ENCODE measurements around the gene SLC25A42.
A peak's percentile ranks its signal among the peaks of the same experiment; 100 is the strongest.

DNA sequence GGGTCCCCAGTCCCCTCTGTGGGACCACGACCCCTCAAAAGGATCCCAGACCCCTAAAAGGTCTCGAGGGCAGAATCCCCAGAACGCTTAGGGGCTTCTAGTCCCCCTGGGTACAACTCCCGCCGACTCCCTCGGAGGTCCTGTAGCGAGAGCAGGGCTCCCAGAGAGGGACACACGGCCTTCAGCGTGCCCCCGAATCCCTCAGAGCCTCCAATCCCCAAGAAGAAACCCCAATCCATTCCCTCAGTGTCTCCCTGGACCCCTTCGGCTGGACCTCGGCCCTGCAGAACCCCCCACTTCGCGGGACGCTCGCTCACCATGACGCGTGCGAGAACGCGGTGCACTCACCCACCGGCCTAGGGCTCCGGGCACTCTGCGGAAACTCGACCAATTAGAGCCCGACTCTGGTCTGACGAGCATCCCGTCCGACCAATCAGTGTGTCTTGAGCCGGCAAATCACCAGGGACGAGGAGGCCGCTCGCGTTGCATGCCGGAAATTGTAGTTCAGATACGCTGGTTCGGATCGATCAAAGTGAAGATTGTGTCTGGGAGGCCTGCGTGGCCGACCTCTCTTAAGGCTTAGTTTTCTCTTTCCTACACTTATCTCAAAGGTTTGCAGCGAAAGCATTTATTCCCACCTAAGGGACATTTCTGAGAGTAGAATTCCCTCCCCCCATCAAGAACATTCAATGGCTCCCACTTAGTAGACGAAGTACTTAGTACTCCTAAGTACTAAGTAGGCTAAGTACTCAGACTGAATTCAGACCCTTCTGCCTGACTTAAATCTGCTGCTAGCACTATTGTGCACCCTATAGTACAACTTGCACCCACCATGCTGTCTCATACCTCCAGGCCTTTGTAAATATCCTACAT lies 74.6 kb downstream of the SLC25A42 start, which contains the start of gene TMEM161A:
- TF ChIP-seq, protein P1, sequence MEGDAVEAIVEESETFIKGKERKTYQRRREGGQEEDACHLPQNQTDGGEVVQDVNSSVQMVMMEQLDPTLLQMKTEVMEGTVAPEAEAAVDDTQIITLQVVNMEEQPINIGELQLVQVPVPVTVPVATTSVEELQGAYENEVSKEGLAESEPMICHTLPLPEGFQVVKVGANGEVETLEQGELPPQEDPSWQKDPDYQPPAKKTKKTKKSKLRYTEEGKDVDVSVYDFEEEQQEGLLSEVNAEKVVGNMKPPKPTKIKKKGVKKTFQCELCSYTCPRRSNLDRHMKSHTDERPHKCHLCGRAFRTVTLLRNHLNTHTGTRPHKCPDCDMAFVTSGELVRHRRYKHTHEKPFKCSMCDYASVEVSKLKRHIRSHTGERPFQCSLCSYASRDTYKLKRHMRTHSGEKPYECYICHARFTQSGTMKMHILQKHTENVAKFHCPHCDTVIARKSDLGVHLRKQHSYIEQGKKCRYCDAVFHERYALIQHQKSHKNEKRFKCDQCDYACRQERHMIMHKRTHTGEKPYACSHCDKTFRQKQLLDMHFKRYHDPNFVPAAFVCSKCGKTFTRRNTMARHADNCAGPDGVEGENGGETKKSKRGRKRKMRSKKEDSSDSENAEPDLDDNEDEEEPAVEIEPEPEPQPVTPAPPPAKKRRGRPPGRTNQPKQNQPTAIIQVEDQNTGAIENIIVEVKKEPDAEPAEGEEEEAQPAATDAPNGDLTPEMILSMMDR (IDR thresholded peaks at IDR 0.05; ENCODE audit: extremely low read depth in 1 of 2, insufficient read depth in 1 of 2, low read depth in 1 of 2, low read length in 2 of 2): no peak
- TF ChIP-seq, protein P2, sequence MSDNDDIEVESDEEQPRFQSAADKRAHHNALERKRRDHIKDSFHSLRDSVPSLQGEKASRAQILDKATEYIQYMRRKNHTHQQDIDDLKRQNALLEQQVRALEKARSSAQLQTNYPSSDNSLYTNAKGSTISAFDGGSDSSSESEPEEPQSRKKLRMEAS (IDR thresholded peaks at IDR 0.05; ENCODE audit: insufficient read depth, insufficient read length): peak; percentile 76
- TF ChIP-seq EZH2 (IDR thresholded peaks at IDR 0.05; ENCODE audit: borderline replicate concordance, low read depth, low read length, severe bottlenecking): no peak
